HEK293 (cell line): Measurements from ENCODE around the gene ATP2A3.

Source experiments
- CTCF ChIA-PET: fragments of 350-600 bp; formaldehyde crosslinking; extraction: SDS; loops from one replicate; lab custom pipeline; 2021; ENCODE audit warnings: antibody characterized with exemption; lab: Yijun Ruan, JAX
- POLR2A ChIA-PET: fragments of 300-600 bp; formaldehyde crosslinking; extraction: SDS; loops from one replicate; lab custom pipeline; 2020; ENCODE audit warnings: antibody characterized with exemption, inconsistent platforms; lab: Yijun Ruan, JAX
- H3K27ac ChIP-seq: fragments of 200-500 bp; sonication (Bioruptor generic); 2 replicates; pipeline ENCODE4 v1.5.1; 2014; ENCODE audit warnings: low read depth, low read length, control low read depth, inconsistent platforms; ENCODE audit errors: extremely low read depth
- H3K36me3 ChIP-seq, 2 experiments: fragments of 200-500 bp in 1 of 2; sonication (Bioruptor generic) in 1 of 2; 1 replicate in 1 of 2; 2 replicates in 1 of 2; pipeline ENCODE4 v1.5.1; 2014 to 2017; ENCODE audit warnings: inconsistent platforms in 2 of 2, low read length in 2 of 2; ENCODE audit not compliant: control insufficient read depth in 2 of 2, insufficient read depth in 1 of 2
- H3K4me1 ChIP-seq: fragments of 200-500 bp; sonication (Bioruptor generic); 2 replicates; pipeline ENCODE4 v1.5.1; 2014; ENCODE audit warnings: mild to moderate bottlenecking, low read length, inconsistent platforms; ENCODE audit not compliant: control insufficient read depth, insufficient read depth
- H3K4me3 ChIP-seq: 2 replicates; pipeline ENCODE4 v1.5.1; 2011; ENCODE audit warnings: low read depth, mild to moderate bottlenecking, control low read depth, low read length, moderate library complexity
- H3K9me3 ChIP-seq: fragments of 200-500 bp; sonication (Bioruptor generic); 2 replicates; pipeline ENCODE4 v1.5.1; 2014; ENCODE audit warnings: low read depth, low read length, inconsistent platforms; ENCODE audit not compliant: control insufficient read depth, insufficient read depth
- FEZF1 ChIP-seq: fragments of 450-650 bp; formaldehyde crosslinking; IDR thresholded peaks from 2 replicates; pipeline ENCODE4 v1.5.1; 2016; ENCODE audit warnings: missing biosample characterization, missing genetic modification characterization
- KLF16 ChIP-seq: fragments of 450-650 bp; formaldehyde crosslinking; IDR thresholded peaks from 2 replicates; pipeline ENCODE4 v1.5.1; 2017; ENCODE audit warnings: missing biosample characterization, missing genetic modification characterization
- ZIC2 ChIP-seq: fragments of 450-650 bp; formaldehyde crosslinking; IDR thresholded peaks from 2 replicates; pipeline ENCODE4 v1.5.1; 2016; ENCODE audit warnings: missing biosample characterization, missing genetic modification characterization
- ZNF169 ChIP-seq: fragments of 450-650 bp; formaldehyde crosslinking; IDR thresholded peaks from 2 replicates; pipeline ENCODE4 v1.5.1; 2016; ENCODE audit warnings: missing biosample characterization, missing genetic modification characterization
- ZNF354C ChIP-seq: fragments of 450-650 bp; formaldehyde crosslinking; IDR thresholded peaks from 2 replicates; pipeline ENCODE4 v1.5.1; 2016; ENCODE audit warnings: missing biosample characterization, missing genetic modification characterization, low read depth, borderline replicate concordance
- ZNF560 ChIP-seq: fragments of 450-650 bp; formaldehyde crosslinking; IDR thresholded peaks from 2 replicates; pipeline ENCODE4 v1.5.1; 2017; ENCODE audit warnings: missing biosample characterization, missing genetic modification characterization, borderline replicate concordance
- ZNF768 ChIP-seq: fragments of 450-650 bp; formaldehyde crosslinking; IDR thresholded peaks from 2 replicates; pipeline ENCODE4 v1.5.1; 2018; ENCODE audit warnings: missing biosample characterization, mild to moderate bottlenecking, missing genetic modification characterization
- ZNF776 ChIP-seq: fragments of 450-650 bp; formaldehyde crosslinking; IDR thresholded peaks from 2 replicates; pipeline ENCODE4 v1.5.0; 2017; ENCODE audit warnings: missing biosample characterization, missing genetic modification characterization, borderline replicate concordance
- ZNF777 ChIP-seq: fragments of 450-650 bp; formaldehyde crosslinking; IDR thresholded peaks from 2 replicates; pipeline ENCODE4 v1.5.1; 2017; ENCODE audit warnings: missing biosample characterization, missing genetic modification characterization, borderline replicate concordance
- ZSCAN18 ChIP-seq: fragments of 450-650 bp; formaldehyde crosslinking; IDR thresholded peaks from 2 replicates; pipeline ENCODE4 v1.5.1; 2016; ENCODE audit warnings: missing biosample characterization, missing genetic modification characterization
- ZSCAN30 ChIP-seq: fragments of 450-650 bp; IDR thresholded peaks from 2 replicates; pipeline ENCODE4 v1.5.1; 2018; ENCODE audit warnings: missing biosample characterization, mild to moderate bottlenecking, missing genetic modification characterization, moderate library complexity
- TF ChIP-seq, protein P1 (sequence below): fragments of 450-650 bp; formaldehyde crosslinking; IDR thresholded peaks from 2 replicates; pipeline ENCODE4 v1.5.1; 2016; ENCODE audit warnings: missing biosample characterization, missing genetic modification characterization
- TF ChIP-seq, protein P2 (sequence below): fragments of 450-650 bp; formaldehyde crosslinking; IDR thresholded peaks from 2 replicates; pipeline ENCODE4 v1.5.1; 2016; ENCODE audit warnings: missing biosample characterization, missing genetic modification characterization
- TF ChIP-seq, protein P3 (sequence below): fragments of 450-650 bp; formaldehyde crosslinking; IDR thresholded peaks from 2 replicates; pipeline ENCODE4 v1.5.1; 2016; ENCODE audit warnings: missing biosample characterization, missing genetic modification characterization, low read depth

Gene ATP2A3

GRCh38 chr17:3968015-3968414, 3.8 kb upstream of the ATP2A3 start:
- H3K36me3 ChIP-seq: no peaks in the 10 kb centered on the region
- POLR2A ChIA-PET: no interaction called here
- TF ChIP-seq ZNF776 (tag by site-specific recombination): no peak
- no peak overlapping the region for H3K4me3 ChIP-seq
- CTCF ChIA-PET: interaction anchor here (0.5 to 0.6 kb wide), 2 partner anchors 22 to 453 kb away, joined by 3 to 4 read pairs; no protein-coding TSS in a partner anchor
- no peaks in the 10 kb centered on the region for H3K9me3 ChIP-seq
- H3K27ac ChIP-seq: no peak overlapping the region
- H3K4me1 ChIP-seq: peaks cover 6% of the 10 kb centered on the region; the same call in 1 of the 2 replicates

GRCh38 chr17:3966720-3967363, 2.6 kb upstream of the ATP2A3 start:
- TF ChIP-seq ZIC2 (tag by site-specific recombination) (no peak), ZNF169 (no peak), ZSCAN18 (tag by site-specific recombination) (no peak), FEZF1 (no peak), ZNF354C (tag by site-specific recombination) (no peak), ZSCAN30 (no peak), ZNF560 (tag by site-specific recombination) (no peak), ZNF768 (tag by site-specific recombination) (no peak), ZNF777 (tag by site-specific recombination) (no peak), KLF16 (tag by site-specific recombination) (no peak)
- TF ChIP-seq, protein P1, sequence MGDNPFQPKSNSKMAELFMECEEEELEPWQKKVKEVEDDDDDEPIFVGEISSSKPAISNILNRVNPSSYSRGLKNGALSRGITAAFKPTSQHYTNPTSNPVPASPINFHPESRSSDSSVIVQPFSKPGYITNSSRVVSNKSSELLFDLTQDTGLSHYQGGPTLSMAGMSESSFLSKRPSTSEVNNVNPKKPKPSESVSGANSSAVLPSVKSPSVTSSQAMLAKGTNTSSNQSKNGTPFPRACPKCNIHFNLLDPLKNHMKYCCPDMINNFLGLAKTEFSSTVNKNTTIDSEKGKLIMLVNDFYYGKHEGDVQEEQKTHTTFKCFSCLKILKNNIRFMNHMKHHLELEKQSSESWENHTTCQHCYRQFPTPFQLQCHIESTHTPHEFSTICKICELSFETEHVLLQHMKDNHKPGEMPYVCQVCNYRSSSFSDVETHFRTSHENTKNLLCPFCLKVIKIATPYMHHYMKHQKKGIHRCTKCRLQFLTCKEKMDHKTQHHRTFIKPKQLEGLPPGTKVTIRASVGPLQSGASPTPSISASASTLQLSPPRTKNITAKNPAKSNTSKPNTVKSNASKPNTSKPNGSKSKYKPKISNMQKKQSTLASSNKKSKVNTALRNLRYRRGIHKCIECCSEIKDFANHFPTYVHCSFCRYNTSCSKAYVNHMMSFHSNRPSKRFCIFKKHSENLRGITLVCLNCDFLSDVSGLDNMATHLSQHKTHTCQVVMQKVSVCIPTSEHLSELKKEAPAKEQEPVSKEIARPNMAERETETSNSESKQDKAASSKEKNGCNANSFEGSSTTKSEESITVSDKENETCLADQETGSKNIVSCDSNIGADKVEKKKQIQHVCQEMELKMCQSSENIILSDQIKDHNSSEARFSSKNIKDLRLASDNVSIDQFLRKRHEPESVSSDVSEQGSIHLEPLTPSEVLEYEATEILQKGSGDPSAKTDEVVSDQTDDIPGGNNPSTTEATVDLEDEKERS (tag by site-specific recombination): no peak
- TF ChIP-seq, protein P2, sequence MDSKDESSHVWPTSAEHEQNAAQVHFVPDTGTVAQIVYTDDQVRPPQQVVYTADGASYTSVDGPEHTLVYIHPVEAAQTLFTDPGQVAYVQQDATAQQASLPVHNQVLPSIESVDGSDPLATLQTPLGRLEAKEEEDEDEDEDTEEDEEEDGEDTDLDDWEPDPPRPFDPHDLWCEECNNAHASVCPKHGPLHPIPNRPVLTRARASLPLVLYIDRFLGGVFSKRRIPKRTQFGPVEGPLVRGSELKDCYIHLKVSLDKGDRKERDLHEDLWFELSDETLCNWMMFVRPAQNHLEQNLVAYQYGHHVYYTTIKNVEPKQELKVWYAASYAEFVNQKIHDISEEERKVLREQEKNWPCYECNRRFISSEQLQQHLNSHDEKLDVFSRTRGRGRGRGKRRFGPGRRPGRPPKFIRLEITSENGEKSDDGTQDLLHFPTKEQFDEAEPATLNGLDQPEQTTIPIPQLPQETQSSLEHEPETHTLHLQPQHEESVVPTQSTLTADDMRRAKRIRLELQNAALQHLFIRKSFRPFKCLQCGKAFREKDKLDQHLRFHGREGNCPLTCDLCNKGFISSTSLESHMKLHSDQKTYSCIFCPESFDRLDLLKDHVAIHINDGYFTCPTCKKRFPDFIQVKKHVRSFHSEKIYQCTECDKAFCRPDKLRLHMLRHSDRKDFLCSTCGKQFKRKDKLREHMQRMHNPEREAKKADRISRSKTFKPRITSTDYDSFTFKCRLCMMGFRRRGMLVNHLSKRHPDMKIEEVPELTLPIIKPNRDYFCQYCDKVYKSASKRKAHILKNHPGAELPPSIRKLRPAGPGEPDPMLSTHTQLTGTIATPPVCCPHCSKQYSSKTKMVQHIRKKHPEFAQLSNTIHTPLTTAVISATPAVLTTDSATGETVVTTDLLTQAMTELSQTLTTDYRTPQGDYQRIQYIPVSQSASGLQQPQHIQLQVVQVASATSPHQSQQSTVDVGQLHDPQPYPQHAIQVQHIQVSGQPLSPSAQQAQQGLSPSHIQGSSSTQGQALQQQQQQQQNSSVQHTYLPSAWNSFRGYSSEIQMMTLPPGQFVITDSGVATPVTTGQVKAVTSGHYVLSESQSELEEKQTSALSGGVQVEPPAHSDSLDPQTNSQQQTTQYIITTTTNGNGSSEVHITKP (tag by site-specific recombination): no peak
- TF ChIP-seq, protein P3, sequence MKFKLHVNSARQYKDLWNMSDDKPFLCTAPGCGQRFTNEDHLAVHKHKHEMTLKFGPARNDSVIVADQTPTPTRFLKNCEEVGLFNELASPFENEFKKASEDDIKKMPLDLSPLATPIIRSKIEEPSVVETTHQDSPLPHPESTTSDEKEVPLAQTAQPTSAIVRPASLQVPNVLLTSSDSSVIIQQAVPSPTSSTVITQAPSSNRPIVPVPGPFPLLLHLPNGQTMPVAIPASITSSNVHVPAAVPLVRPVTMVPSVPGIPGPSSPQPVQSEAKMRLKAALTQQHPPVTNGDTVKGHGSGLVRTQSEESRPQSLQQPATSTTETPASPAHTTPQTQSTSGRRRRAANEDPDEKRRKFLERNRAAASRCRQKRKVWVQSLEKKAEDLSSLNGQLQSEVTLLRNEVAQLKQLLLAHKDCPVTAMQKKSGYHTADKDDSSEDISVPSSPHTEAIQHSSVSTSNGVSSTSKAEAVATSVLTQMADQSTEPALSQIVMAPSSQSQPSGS (tag by site-specific recombination): no peak
- Histone ChIP-seq H3K4me3 (no peak overlapping the region), H3K4me1 (peaks cover 6% of the 10 kb centered on the region; the same call in 1 of the 2 replicates), H3K27ac (no peak overlapping the region), H3K9me3 (no peaks in the 10 kb centered on the region), H3K36me3 (no peaks in the 10 kb centered on the region)
- ChIA-PET CTCF (interaction anchor here (2.2 kb wide), 1 partner anchor 53 kb away, joined by 8 read pairs; no protein-coding TSS in a partner anchor), POLR2A (no interaction called here)
